SK-N-MC (cell line): Measurements from ENCODE around the gene GABRG3.

ENCODE experiments used
- DNase-seq: peaks from one replicate; pipeline ENCODE4 v3.0.0-alpha.2; 2011; ENCODE audit warnings: low read depth, low spot score
- H3K27ac ChIP-seq: fragments of 200-600 bp; sonication (generic); 2 replicates; pipeline ENCODE4 v1.5.1; 2016; ENCODE audit warnings: mixed run types
- H3K36me3 ChIP-seq: fragments of 200-600 bp; sonication (generic); 2 replicates; pipeline ENCODE4 v1.6.1; 2017; ENCODE audit warnings: antibody characterized with exemption, low read length, mixed read lengths; ENCODE audit not compliant: insufficient read depth
- H3K4me3 ChIP-seq: fragments of 200-600 bp; sonication (generic); 2 replicates; pipeline ENCODE4 v1.5.1; 2016
- H3K9ac ChIP-seq: fragments of 200-600 bp; sonication (generic); 2 replicates; pipeline ENCODE4 v1.8.0; 2017; ENCODE audit warnings: mixed run types, mixed read lengths; ENCODE audit not compliant: insufficient read length
- H3K9me3 ChIP-seq: fragments of 200-600 bp; sonication (generic); 2 replicates; pipeline ENCODE4 v1.6.1; 2017; ENCODE audit warnings: low read depth, mild to moderate bottlenecking, antibody characterized with exemption, low read length, moderate library complexity, mixed read lengths
- EZH2 ChIP-seq: fragments of 200-600 bp; sonication (generic); IDR thresholded peaks from one replicate; pipeline ENCODE4 v1.6.1; 2017; ENCODE audit warnings: antibody characterized with exemption
- FOXP2 ChIP-seq: optimal IDR thresholded peaks from 2 replicates; pipeline ENCODE3; 2011; ENCODE audit warnings: mild to moderate bottlenecking, moderate library complexity; ENCODE audit not compliant: insufficient read depth; ENCODE audit errors: extremely low read length, control extremely low read depth
- POLR2AphosphoS5 ChIP-seq: IDR thresholded peaks from 2 replicates; pipeline ENCODE4 v1.6.1; 2012; ENCODE audit warnings: mild to moderate bottlenecking, low read depth, low read length, borderline replicate concordance

The GABRG3 gene

DNA sequence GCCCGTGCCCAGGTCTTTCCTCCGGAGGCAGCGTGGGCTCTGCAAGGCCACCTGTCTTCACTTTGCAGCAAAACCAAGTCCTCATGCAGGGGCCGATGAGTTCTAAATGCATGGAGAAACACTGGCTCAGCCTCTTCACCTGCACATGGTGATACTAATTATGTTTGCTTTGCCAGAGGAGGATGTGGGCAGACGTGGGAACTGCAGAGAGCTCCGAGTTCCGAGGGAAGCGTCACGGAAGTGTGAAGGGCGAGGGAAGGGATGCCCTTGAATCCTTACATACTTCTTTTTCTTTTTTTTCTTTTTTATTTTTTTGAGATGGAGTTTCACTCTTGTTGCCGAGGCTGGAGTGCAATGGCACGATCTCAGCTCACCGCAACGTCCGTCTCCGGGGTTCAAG lies 74.8 kb downstream of the GABRG3 start:
- no peaks in the 10 kb centered on the region for H3K36me3 ChIP-seq
- TF ChIP-seq EZH2: no peak
- no peak for TF ChIP-seq POLR2AphosphoS5
- TF ChIP-seq FOXP2: no peak
- no peak for DNase-seq
- H3K9ac ChIP-seq: no peak overlapping the region
- no peak overlapping the region for H3K4me3 ChIP-seq
- no peaks in the 10 kb centered on the region for H3K9me3 ChIP-seq
- no peak overlapping the region for H3K27ac ChIP-seq

GRCh38 chr15:27046880-27047279 lies 75.9 kb downstream of the GABRG3 start:
- Histone ChIP-seq H3K27ac (no peak overlapping the region), H3K4me3 (no peak overlapping the region), H3K9ac (no peak overlapping the region), H3K36me3 (no peaks in the 10 kb centered on the region), H3K9me3 (no peaks in the 10 kb centered on the region)
- TF ChIP-seq POLR2AphosphoS5 (no peak), EZH2 (no peak), FOXP2 (no peak)
- DNase-seq: no peak

DNA sequence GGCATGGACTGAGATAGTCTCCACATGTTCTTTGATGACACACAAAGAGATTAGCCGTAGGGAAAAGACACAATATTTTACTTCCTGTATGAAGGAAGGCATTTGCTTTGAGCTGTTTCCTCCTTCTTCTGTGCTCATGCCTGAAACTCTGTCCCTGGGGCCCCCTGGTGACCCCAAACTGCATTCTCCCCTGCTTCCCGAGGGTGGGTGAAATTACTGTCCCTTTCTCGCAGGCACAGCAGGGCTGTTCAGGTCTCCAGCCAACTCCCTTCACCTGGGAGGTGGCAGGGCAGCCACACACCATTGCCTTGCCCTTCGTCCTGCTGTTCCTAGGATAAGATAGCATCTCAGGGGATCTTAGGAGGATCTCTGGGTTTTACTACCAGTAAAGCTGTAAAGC lies 79.2 kb downstream of the GABRG3 start:
- no peak overlapping the region for H3K4me3 ChIP-seq
- no peak overlapping the region for H3K27ac ChIP-seq

DNA sequence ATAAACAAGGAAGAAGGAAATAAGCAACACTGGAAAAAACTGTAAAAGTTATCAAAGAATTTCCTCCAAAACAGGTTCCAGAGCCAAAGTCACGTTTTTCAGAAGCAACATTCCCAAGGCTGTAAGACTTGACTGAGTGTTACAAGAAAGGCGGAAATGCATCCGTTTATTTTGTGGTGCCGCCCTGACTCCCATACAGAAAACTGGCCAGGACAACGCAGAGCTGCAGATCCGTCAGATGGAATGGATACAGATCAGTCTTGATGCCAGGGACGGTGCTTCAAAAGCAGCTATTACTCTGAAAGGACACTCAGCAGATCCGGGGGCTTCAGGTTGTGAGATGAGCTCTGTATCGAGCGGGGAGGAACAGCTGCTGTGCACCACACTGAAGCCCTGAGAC lies 83.4 kb downstream of the GABRG3 start:
- H3K36me3 ChIP-seq: no peaks in the 10 kb centered on the region
- DNase-seq: no peak
- no peak overlapping the region for H3K27ac ChIP-seq
- H3K4me3 ChIP-seq: no peak overlapping the region
- H3K9ac ChIP-seq: no peak overlapping the region
- TF ChIP-seq POLR2AphosphoS5 (no peak), EZH2 (no peak), FOXP2 (no peak)
- no peaks in the 10 kb centered on the region for H3K9me3 ChIP-seq

More for the DNA sequence above, 79.2 kb downstream of the GABRG3 start:
- Histone ChIP-seq H3K9ac (no peak overlapping the region), H3K9me3 (no peaks in the 10 kb centered on the region), H3K36me3 (no peaks in the 10 kb centered on the region)
- DNase-seq: no peak
- TF ChIP-seq FOXP2: no peak
- no peak for TF ChIP-seq EZH2
- no peak for TF ChIP-seq POLR2AphosphoS5

DNA sequence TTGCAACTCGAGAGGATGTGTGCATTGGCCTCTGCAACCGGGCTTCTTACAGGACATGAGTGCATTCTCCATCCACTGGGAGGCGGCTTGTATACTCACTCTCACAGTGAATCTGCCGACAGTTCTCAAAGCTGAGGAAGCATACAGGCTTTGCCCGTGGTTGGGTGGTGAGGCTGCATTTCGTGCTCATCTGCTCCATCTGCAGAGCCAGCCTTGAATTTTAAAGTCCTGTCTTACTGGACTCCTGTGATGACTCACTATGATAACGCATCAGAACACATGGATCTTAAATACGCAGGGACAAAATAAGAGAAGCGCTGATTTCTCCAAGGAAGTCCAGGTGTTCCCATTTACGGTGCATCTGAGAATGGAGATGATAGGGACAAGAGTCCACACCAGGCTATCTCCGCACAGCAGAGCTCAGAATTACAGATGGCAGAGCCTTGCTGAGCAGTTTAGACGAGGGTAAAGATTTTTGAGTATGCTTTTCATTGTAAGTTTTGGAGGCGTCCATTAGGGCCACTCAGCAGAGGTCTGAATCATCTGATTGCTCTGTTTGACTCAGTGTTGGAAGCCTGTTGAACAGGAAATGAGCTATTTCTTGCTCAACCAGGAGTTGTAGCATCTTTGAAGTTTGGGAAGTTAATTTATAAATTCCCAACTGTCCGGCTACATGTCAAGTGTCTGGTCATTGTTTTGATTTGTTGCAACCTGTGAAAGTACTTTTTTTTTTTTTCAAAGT lies 87.1 kb downstream of the GABRG3 start:
- TF ChIP-seq FOXP2 (no peak), EZH2 (no peak), POLR2AphosphoS5 (no peak)
- H3K9ac ChIP-seq: no peak overlapping the region
- DNase-seq: no peak
- H3K27ac ChIP-seq: no peak overlapping the region
- H3K36me3 ChIP-seq: no peaks in the 10 kb centered on the region
- H3K9me3 ChIP-seq: no peaks in the 10 kb centered on the region
- H3K4me3 ChIP-seq: no peak overlapping the region

- DNase-seq: no peak
- no peak overlapping the region for H3K27ac ChIP-seq
- TF ChIP-seq EZH2: no peak
- no peak for TF ChIP-seq FOXP2
- TF ChIP-seq POLR2AphosphoS5: no peak
- no peaks in the 10 kb centered on the region for H3K36me3 ChIP-seq
- no peaks in the 10 kb centered on the region for H3K9me3 ChIP-seq
- no peak overlapping the region for H3K4me3 ChIP-seq
- no peak overlapping the region for H3K9ac ChIP-seq
Observed at GRCh38 chr15:27058939-27059338, 88.0 kb downstream of the GABRG3 start.

- no peak overlapping the region for H3K27ac ChIP-seq
- DNase-seq: peak; percentile 12
- TF ChIP-seq POLR2AphosphoS5 (no peak), EZH2 (no peak), FOXP2 (no peak)
Observed at GRCh38 chr15:27059610-27060202, 88.7 kb downstream of the GABRG3 start.

GRCh38 chr15:27061739-27062138 lies 90.8 kb downstream of the GABRG3 start:
- H3K4me3 ChIP-seq: no peak overlapping the region
- no peaks in the 10 kb centered on the region for H3K9me3 ChIP-seq
- H3K27ac ChIP-seq: no peak overlapping the region
- DNase-seq: no peak
- H3K9ac ChIP-seq: no peak overlapping the region
- H3K36me3 ChIP-seq: no peaks in the 10 kb centered on the region
- TF ChIP-seq EZH2 (no peak), POLR2AphosphoS5 (no peak), FOXP2 (no peak)

More at GRCh38 chr15:27059610-27060202, 88.7 kb downstream of the GABRG3 start:
- Histone ChIP-seq H3K36me3 (no peaks in the 10 kb centered on the region), H3K4me3 (no peak overlapping the region), H3K9me3 (no peaks in the 10 kb centered on the region), H3K9ac (no peak overlapping the region)
